AG04450 (cell line): ENCODE results near the gene PLA2G2F. TPM values are rescaled to one million over a fixed set of nuclear protein-coding genes. Genes with fewer than 3 reads are reported as not detected.

Experiments used
- CTCF ChIA-PET: fragments of 300-600, 350-600 bp; formaldehyde crosslinking; extraction: SDS; loops from one replicate; lab custom pipeline; 2022; ENCODE audit warnings: antibody characterized with exemption, inconsistent platforms; lab: Charles Lee
- POLR2A ChIA-PET: fragments of 350-600 bp; formaldehyde crosslinking; extraction: SDS; loops from one replicate; lab custom pipeline; 2021; ENCODE audit warnings: antibody characterized with exemption, inconsistent platforms; lab: Yijun Ruan, JAX
- DNase-seq: peaks from one replicate; pipeline ENCODE4 v3.0.0-alpha.2; 2011; ENCODE audit warnings: low read depth, low spot score
- H3K27ac ChIP-seq: one replicate; pipeline ENCODE4 v1.5.1; 2012; ENCODE audit warnings: low read depth, low read length, control low read depth
- H3K27me3 ChIP-seq: one replicate; pipeline ENCODE4 v1.6.0; 2012; ENCODE audit warnings: low read length; ENCODE audit not compliant: control insufficient read depth, insufficient read depth
- H3K4me3 ChIP-seq: 2 replicates; pipeline ENCODE4 v1.5.1; 2011; ENCODE audit warnings: mild to moderate bottlenecking, low read depth, low read length, control low read depth
- H3K9me3 ChIP-seq: 2 replicates; pipeline ENCODE4 v1.5.1; 2012; ENCODE audit warnings: low read length; ENCODE audit not compliant: control insufficient read depth, insufficient read depth
- polyA plus RNA-seq: library from polyadenylated mRNA; depleted of rRNA; stranded (reverse); fragments of >200 nt; gene quantifications from 2 replicates; pipeline ENCODE4 v1.2.3, GENCODE V29; 2011
- TF ChIP-seq, protein P1 (sequence below): IDR thresholded peaks from 2 replicates; pipeline ENCODE4 v1.5.1; 2011; ENCODE audit warnings: low read depth, low read length, control low read depth, inconsistent platforms

The PLA2G2F gene
- polyA plus RNA-seq, 1 experiment: not detected

DNA sequence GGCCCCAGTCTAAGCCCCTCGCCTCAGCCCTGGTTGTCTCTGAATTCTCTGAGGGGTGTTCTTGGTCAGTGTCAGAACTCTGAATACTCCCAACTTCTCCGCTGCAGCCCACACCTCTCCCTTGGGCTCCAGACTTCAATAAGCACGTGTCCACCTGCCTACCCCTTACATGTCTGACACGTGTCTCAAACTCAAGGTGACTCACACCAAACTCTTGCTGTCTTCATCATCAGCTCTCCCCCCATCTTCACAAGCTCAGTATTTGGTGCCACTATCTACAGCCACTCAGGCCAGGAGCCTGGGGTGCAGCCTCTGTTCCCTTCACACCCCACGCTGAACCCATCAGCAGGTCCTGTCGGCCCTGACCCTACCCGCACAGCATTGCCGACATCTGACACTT, 28.0 kb downstream of the PLA2G2F start:
- Histone ChIP-seq H3K27ac (no peak overlapping the region), H3K9me3 (peaks cover 4% of the 10 kb centered on the region), H3K27me3 (peaks cover 32% of the 10 kb centered on the region), H3K4me3 (no peak overlapping the region)
- no peak for DNase-seq
- ChIA-PET POLR2A (no interaction called here), CTCF (no interaction called here)
- TF ChIP-seq, protein P1, sequence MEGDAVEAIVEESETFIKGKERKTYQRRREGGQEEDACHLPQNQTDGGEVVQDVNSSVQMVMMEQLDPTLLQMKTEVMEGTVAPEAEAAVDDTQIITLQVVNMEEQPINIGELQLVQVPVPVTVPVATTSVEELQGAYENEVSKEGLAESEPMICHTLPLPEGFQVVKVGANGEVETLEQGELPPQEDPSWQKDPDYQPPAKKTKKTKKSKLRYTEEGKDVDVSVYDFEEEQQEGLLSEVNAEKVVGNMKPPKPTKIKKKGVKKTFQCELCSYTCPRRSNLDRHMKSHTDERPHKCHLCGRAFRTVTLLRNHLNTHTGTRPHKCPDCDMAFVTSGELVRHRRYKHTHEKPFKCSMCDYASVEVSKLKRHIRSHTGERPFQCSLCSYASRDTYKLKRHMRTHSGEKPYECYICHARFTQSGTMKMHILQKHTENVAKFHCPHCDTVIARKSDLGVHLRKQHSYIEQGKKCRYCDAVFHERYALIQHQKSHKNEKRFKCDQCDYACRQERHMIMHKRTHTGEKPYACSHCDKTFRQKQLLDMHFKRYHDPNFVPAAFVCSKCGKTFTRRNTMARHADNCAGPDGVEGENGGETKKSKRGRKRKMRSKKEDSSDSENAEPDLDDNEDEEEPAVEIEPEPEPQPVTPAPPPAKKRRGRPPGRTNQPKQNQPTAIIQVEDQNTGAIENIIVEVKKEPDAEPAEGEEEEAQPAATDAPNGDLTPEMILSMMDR: no peak

DNA sequence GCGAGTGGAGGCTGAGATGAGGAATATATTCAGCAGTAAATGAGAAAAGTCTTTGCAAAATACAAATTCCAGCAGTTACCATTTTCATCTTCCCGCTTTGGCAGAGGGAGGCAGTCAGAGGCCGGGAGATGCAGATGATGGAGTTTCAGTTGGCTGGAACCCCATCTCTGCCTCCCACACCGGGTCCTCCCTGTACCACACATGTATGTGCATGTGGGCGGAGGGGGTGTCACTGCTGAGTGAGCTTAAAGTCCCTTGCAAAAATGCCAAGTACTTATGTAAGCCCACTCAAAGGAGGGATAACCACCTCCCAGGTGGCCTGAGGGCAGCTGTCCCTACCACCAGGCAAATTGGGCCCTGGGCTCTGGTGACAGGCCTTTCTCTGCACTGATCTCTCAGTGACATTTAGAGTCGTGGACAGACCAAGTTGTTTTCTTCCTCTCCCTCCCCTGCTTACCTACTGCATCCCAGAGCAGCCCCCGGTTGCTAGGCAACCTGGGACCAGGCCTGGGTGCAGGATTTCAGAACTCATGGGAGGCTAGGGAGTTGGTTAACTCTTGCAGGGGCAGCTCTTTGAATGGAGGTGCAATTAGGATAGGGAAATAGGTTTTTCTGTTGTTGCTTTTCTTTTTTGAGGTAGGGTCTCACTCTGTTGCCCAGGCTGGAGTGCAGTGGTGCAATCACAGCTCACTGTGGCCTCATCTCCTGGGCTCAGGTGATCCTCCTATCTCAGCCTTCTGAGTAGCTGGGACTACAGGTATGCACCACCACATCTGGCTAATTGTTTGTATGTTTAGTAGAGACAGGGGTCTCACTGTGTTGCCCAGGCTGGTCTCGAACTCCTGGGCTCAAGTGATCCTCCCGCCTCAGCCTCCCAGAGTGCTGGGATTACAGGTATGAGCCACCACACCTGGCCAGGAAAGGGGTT, 29.7 kb downstream of the PLA2G2F start:
- TF ChIP-seq, protein P1: no peak
- peaks cover 36% of the 10 kb centered on the region for H3K27me3 ChIP-seq
- H3K4me3 ChIP-seq: no peak overlapping the region
- no peak for DNase-seq
- H3K27ac ChIP-seq: no peak overlapping the region
- ChIA-PET CTCF (interaction anchor here (0.7 to 2.4 kb wide), 4 partner anchors 16 to 326 kb away, joined by 3 to 5 read pairs (median 4); no protein-coding TSS in a partner anchor), POLR2A (no interaction called here)
- no peaks in the 10 kb centered on the region for H3K9me3 ChIP-seq

DNA sequence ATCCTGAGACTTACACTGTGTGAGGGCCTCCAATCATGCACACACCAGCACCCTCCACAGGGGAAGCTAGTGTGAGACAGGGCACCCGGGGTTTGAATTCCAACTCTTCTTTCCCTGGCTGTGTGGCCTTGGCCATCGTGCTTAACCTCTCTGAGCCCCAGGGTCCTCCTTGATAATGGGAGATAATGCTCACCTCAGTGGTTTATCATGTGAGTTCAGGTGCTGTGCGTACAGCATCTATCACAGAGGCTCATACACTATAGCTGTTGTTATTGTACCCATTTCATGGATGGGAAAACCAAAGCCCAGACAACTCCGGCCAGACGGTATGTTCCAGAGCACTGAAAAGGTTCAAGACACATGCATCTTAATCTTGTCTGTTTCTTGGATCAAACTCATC, 30.8 kb downstream of the PLA2G2F start:
- H3K27me3 ChIP-seq: peaks cover 40% of the 10 kb centered on the region
- no peaks in the 10 kb centered on the region for H3K9me3 ChIP-seq
- H3K27ac ChIP-seq: no peak overlapping the region
- no peak for DNase-seq
- ChIA-PET POLR2A (no interaction called here), CTCF (interaction anchor here (1.1 to 2.4 kb wide), 2 partner anchors 17 to 252 kb away, joined by 5 read pairs; no protein-coding TSS in a partner anchor)
- no peak overlapping the region for H3K4me3 ChIP-seq
- TF ChIP-seq, protein P1: no peak

DNA sequence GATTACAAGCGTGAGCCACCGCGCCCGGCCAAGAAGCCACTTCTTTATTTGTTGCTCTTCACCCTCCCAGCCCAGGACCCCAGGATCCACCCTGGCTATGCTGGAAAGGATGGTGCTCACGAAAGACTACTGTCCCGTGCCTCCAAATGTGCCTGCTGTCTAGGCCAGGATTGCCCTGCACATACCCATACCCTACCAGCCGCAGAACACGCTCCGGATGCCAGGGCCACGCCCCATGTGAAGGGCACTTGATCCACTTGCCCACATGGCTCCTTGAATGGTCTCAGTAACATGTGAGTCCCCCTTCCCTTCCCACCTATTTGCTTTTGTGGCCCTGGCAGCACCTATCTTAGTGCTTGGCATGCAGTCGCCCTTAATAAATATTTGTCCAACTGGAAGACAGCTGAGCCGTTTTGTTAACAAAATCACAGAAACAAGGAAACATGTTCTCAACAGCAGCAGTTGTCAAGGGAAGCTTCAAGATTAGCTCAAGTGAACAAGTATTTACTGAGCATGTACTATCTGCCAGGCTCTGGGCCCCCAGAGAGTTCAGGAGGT, 33.0 kb downstream of the PLA2G2F start:
- Histone ChIP-seq H3K9me3 (no peaks in the 10 kb centered on the region), H3K27me3 (peaks cover 33% of the 10 kb centered on the region), H3K27ac (no peak overlapping the region), H3K4me3 (no peak overlapping the region)
- CTCF ChIA-PET: interaction anchor here (0.6 to 1.8 kb wide), 4 partner anchors 23 to 259 kb away, joined by 3 to 7 read pairs (median 3); no protein-coding TSS in a partner anchor
- TF ChIP-seq, protein P1: no peak
- DNase-seq: no peak
- POLR2A ChIA-PET: no interaction called here
